D721Med (cell line): Measurements from ENCODE around the gene PPP2R2D.

ENCODE experiments used
- DNase-seq: peaks from one replicate; pipeline ENCODE4 v3.0.0; 2011; ENCODE audit warnings: low spot score; ENCODE audit not compliant: insufficient read length
- FAIRE-seq: peaks from 2 replicates; lab custom pipeline; 2011; peaks lifted over from hg19 to GRCh38; lab: Jason Lieb, UNC
- CTCF ChIP-seq: IDR thresholded peaks from 2 replicates; pipeline ENCODE4 v1.5.1; 2012; ENCODE audit warnings: mild to moderate bottlenecking, control low read depth; ENCODE audit not compliant: insufficient read depth; ENCODE audit errors: missing control alignments

The PPP2R2D gene

GRCh38 chr10:131926743-131927595 is 26.2 kb downstream of the PPP2R2D start:
- no peak for TF ChIP-seq CTCF
- FAIRE-seq = no peak

GRCh38 chr10:131928248-131929095 is 27.7 kb downstream of the PPP2R2D start:
- no peak for TF ChIP-seq CTCF
- no peak for FAIRE-seq
- DNase-seq = no peak

More at GRCh38 chr10:131926743-131927595, 26.2 kb downstream of the PPP2R2D start:
- no peak for DNase-seq

- DNase-seq = no peak
- no peak for FAIRE-seq
- TF ChIP-seq CTCF = no peak
These were observed 28.5 kb downstream of the PPP2R2D start for GRCh38 chr10:131929122-131929845.

- DNase-seq (no peak), FAIRE-seq (no peak)
- TF ChIP-seq CTCF = no peak
These were observed 29.3 kb downstream of the PPP2R2D start for GRCh38 chr10:131930150-131930549.

GRCh38 chr10:131930586-131931330 is 29.9 kb downstream of the PPP2R2D start:
- no peak for TF ChIP-seq CTCF
- FAIRE-seq (no peak), DNase-seq (no peak)

GRCh38 chr10:131931981-131932380 is 31.2 kb downstream of the PPP2R2D start:
- no peak for FAIRE-seq
- no peak for TF ChIP-seq CTCF
- no peak for DNase-seq
